HG03354 (cell line): ENCODE results near the gene RAPGEF3.
A peak's percentile ranks its signal among the peaks of the same experiment; 100 is the strongest.

Experiments used
- ATAC-seq: cut with Tn5 transposase; IDR thresholded peaks from one replicate; pipeline ENCODE4 v1.9.1; 2021; ENCODE audit warnings: mild to moderate bottlenecking; ENCODE audit not compliant: unreplicated experiment, poor library complexity, severe bottlenecking

The RAPGEF3 gene

DNA sequence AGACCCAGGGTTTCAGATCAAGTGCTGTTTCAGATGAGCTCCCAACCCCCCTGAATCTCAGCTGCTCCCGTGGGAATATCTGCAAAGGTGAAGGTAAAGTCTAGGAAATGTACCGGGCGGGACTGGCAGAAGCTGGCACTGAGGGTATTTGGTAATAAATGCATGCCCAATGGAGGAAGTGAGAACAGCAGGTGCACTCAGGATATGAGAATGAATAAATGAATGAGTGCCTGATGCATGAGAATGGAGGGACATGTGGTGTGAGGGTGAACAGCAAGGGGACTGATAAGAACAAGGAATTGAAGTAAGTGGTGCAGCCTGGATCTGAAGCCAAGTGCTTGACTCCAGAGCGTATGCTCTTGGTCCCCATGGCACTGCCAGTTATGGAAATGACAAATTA, 11.6 kb downstream of the RAPGEF3 start:
- ATAC-seq = peak; percentile 54

- ATAC-seq = no peak
Observed at GRCh38 chr12:47746523-47746922, 12.2 kb downstream of the RAPGEF3 start.

DNA sequence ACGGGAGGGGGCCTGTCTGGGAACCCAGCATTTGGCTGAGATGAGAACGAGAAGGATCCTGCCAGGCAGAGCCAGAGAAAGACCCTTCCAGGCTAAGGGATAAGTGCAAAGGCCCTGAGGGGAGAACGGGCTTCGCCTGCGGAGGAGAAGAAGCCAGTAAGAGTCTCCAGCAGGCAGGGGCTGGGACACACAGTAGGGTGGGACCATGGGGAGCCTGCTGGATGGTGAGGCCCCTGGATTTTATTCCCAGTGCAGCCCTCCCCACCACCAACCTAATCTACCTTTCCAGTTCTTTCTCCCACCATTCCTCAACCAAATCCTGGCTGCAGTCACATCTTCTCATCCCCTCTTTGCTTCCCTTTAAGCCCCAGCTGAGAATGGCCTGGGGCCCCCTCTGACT, 12.6 kb downstream of the RAPGEF3 start:
- ATAC-seq = no peak

GRCh38 chr12:47745485-47746041, 13.1 kb downstream of the RAPGEF3 start:
- ATAC-seq = no peak

DNA sequence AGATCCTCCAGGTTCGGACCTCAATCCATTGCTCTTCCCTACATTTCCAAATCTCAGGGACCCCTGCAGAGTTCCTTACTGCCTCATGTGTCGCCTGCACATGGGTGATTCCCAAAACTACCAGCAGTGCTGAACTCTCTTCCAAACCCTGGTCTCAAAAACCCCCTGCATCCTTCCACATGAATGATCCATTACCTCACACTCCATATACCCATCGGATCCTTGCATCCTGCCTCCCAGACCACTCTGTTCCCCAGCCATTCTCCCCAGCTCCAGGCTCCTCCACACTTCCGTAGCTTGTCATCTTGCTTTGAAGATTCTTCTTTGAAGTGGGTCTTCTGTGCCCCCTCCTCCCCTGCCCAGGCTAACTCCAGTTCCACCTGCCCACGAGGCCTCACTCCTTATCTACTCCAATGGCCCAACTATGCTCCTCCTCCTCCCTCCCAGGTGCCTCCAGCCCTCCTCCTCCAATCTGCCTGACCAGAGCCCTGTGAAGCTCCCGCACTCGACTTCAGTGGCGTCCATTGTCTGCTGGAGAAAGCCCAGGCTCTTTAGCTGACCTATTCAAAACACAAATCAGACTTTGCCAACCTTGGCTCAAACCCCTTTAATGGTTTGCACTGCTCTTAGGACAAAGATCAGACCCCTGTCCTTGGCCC, 13.8 kb downstream of the RAPGEF3 start:
- no peak for ATAC-seq

GRCh38 chr12:47744005-47744651, 14.6 kb downstream of the RAPGEF3 start:
- ATAC-seq = no peak

- ATAC-seq = no peak
Observed at GRCh38 chr12:47743311-47743860, 15.3 kb downstream of the RAPGEF3 start.

DNA sequence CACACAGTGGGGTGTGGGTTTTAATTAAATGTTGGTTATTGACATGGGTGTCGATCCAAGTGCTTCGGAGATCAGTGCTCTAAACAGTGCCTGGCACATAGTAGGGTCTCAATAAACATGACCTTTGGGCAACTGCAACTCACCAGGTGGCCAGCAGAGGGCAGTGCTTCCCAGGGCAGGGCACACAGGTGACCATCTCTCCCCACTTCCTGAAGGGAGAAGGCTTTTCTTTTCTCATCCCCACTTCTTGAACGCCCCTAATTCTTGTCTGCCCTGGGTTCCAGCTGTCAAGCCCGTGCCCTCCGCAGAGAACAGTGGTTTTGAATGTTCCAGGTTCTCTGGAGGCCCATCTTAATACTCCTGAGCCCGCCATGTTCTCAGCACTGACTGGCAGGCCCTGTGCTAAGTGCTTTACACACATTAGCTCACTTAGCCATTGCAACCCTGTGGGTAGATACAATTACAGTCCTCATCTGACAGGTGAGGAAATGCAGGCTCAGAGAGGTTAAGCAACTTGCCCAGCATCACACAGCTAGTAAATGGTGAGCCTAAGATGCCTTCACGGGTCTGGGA, 16.3 kb downstream of the RAPGEF3 start:
- ATAC-seq = no peak

GRCh38 chr12:47741340-47741703, 17.4 kb downstream of the RAPGEF3 start:
- ATAC-seq = no peak

DNA sequence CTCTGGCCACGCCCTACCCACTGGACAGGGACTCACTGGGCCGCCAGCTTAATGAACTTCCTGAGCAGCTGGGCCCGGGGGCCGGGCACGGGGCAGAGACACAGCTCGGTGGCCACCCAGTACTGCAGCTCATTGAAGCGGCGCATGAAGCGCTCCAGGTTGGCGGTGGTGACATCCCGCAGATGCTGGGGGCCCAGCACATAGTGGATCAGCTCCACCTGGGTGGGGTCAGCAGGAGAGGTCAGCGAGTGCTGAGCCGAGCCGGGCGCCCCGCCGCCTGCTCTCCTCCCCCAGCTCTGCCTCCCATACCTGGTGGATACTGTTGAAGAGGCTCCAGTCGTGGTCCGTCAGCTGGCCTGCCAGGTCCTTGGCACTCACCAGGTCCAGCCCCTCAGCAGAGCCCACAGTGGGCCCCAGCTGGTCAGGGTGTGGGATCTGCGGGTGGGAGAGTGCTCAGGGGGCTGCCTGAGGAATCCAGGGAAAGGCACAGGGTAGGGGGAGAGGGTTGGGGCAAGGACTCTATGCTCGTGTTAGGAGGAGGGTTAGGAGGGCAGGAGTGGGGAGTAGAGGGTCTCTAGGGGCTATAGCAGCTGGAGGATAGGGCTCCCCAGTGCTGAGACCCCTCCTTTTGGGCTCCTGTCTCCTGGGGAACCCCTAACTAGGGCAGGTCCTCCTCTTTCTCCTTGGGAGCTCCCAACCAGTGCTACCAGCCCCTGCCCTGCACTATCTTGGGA, 17.9 kb downstream of the RAPGEF3 start:
- ATAC-seq = peak; percentile 65

GRCh38 chr12:47739979-47740378, 18.7 kb downstream of the RAPGEF3 start:
- ATAC-seq = peak; percentile 61

DNA sequence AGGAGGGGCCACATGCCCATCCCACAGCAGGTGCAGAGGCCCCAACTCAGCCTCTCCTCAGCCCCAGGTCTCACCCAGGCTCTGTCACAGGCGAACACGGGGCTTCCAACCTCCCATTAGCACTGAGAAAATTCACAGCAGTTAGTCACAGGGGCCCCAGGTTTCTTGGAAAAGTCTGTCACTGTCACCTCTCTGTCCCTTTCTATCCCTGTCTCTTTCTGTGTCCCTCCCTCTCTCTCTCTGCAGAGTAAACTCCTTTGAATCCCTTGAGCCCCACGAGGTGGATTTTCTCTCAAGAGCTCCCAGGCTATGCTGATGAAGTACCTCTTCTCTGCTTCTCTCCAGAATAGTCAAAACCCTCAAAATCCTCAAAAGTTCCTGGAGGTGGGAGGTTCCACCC, 19.4 kb downstream of the RAPGEF3 start:
- ATAC-seq = no peak

DNA sequence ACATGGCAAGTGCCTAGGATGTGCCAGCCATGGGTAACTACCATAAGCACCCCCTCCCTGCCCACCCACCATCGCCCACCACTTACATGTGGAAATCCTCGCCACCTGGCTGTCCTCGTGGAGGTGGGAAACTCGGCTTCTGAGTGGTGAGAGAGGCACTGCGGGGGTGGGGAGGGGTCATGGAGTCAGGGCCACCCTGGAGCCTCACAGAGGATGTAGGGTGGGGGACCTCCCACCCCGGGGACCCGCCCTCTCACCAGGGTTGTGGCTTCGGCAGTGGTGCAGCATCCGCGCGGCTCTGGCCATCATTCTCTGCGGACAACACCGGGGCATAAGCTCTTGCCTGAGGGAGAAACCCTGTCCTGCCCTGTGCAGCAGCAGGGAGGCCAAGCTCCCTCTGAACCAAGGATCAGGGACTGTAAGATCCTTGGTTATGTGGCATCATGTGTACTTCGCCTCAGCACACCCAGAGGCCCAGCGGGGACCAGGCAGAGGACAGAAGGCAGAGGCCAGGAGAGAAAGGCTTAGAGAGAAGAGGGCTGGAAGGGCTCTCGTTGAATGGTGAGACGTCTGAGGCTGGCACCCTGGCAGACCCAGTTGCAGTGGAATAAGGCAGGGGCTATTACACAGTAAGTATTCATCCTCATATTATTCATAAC, 20.6 kb downstream of the RAPGEF3 start:
- ATAC-seq = no peak

DNA sequence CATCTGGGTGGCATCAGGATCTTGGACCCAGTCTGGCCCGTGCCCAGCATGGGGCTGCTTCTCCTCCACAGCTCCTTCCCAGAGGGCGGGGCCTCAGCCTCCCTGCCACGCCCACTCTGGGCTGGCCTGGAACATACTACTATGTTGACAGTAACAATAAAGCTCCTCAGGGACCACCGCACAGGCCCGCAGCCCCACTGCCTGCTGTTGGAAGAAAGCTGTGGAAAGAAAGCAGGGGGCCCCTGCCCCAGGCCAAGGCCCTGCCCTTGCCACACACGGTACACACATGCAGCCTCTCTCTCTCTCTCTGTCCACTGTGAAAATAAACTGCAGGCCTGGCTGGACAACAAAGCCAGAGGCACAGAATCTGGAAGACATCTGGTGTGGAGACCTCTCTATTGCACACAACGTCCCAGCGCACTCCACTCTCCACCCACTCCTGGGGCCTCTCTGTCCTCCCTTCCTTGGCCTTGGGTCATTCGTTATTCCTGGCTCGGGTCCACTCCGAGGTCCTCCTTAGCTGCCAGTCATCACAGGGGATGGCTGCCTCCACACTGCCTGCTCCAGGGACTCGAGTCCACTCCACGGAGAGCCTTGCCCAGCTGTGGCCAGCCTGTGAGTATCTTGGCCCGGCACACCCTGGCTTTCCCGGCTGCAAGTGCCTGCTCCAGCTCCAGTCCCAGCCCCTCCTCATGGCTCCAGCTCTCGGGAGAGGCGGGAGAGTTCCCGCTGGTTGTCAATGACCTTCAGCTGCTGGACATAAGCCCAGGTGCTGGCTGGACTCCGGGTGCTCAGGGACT, 21.6 kb downstream of the RAPGEF3 start:
- ATAC-seq = no peak

DNA sequence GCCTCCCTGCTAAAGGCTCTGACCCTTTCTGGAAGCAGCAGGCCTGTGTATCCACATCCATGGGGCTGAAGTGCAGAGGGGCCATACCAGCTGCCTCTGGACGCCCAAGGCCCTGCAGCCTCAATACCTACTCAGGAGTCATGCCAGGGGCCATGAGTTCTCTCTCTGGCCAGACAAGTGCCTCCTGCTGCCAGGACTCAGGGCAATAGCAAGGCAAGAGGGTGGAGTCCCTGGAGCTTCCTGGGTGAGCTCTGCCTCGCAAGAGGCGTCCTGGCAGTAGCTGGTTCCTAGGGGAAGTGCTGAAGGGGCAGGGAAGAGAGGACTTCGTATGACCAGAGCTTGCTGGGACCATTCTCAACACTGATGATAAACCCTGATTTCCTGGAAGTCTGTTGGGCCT, 22.5 kb downstream of the RAPGEF3 start:
- no peak for ATAC-seq

GRCh38 chr12:47735649-47736048, 23.0 kb downstream of the RAPGEF3 start:
- ATAC-seq = no peak

DNA sequence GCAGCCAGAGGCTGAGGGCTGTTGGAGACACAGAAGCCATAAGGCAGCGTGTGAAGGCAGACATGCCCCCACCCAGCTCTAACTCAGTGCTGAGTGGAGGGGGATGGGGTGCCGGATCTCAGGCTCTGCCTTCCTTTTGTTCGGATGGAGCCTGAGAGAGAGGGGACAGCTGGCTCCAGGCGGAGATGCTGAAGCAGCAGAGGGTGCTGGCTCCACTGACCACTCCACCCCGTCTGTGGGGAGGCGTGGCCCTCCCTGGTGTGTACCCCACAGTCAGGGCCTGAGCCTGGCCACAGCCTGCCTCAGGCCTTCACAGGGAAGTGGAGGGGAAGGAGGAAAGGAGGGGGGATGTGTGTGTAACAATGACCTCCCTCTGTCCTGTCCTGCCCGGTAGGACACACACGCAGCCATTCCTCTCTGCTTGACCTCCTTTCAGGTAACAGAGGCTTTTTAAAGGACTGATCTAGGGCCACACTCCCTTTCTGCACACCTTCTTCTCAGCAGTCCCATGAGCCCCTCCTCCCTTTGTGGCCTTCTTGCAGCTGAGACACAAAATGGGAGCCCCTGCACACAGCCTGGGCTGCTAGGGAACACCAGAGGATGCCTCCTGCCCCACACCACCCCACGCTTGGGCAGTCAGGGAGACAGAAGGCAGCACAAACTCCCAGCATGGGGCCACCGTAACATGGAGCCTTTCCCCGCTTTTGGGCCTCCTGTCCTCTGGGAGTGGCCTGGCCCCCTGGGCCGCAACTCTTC, 23.8 kb downstream of the RAPGEF3 start:
- no peak for ATAC-seq

DNA sequence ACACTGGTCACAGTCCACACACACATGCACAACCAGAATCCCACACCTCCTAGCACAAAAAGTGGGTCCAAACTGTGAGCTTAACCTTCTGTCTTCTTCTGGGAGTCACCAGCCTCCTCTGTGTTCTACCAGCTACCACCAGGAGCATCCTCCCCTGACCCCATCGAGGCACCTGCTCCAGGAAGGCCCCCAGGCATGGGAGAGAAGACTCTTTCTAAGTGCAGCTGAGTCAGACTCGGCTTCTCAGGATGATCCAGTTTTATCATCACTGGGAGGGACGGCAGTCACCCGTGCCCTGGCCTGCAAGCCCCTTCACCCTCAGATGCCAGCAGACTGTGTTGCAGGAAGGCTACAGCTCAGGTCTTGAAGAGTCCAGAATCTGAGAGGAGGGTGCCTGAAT, 25.5 kb downstream of the RAPGEF3 start:
- no peak for ATAC-seq
